OCI-LY1 (cell line): Measurements from ENCODE around the gene KCNB1.

Source experiments
- H2AFZ ChIP-seq: fragments of 200-600 bp; sonication (generic), shearing (Covaris generic); 2 replicates; pipeline ENCODE4 v1.6.0; 2014; ENCODE audit warnings: antibody characterized with exemption, mild to moderate bottlenecking, low read length
- H3F3A ChIP-seq: fragments of 200-600 bp; sonication (generic), shearing (Covaris generic); 2 replicates; pipeline ENCODE4 v1.6.0; 2014; ENCODE audit warnings: mild to moderate bottlenecking, antibody characterized with exemption, low read length, moderate library complexity; ENCODE audit not compliant: insufficient read depth
- H3K27ac ChIP-seq: fragments of 200-600 bp; sonication (generic); 2 replicates; pipeline ENCODE4 v1.5.1; 2014; ENCODE audit warnings: low read length, mixed run types, mild to moderate bottlenecking, low read depth; ENCODE audit not compliant: poor library complexity, severe bottlenecking
- H3K27me3 ChIP-seq: fragments of 200-600 bp; sonication (generic); 2 replicates; pipeline ENCODE4 v1.6.0; 2014; ENCODE audit warnings: antibody characterized with exemption, mild to moderate bottlenecking, low read length, moderate library complexity; ENCODE audit not compliant: insufficient read depth
- H3K36me3 ChIP-seq: fragments of 200-600 bp; sonication (generic); 2 replicates; pipeline ENCODE4 v1.6.1; 2014; ENCODE audit warnings: mild to moderate bottlenecking, antibody characterized with exemption, low read length, moderate library complexity, mixed read lengths; ENCODE audit not compliant: insufficient read depth
- H3K4me1 ChIP-seq: fragments of 200-600 bp; sonication (generic); 2 replicates; pipeline ENCODE4 v1.5.1; 2014; ENCODE audit warnings: mild to moderate bottlenecking, low read length, moderate library complexity; ENCODE audit not compliant: insufficient read depth, severe bottlenecking
- H3K4me2 ChIP-seq: fragments of 200-600 bp; sonication (generic), shearing (Covaris generic); 2 replicates; pipeline ENCODE4 v1.6.1; 2014; ENCODE audit warnings: low read length
- H3K4me3 ChIP-seq: fragments of 200-600 bp; sonication (generic); 2 replicates; pipeline ENCODE4 v1.5.1; 2014; ENCODE audit warnings: low read length, low read depth, mild to moderate bottlenecking, mixed read lengths; ENCODE audit not compliant: poor library complexity, severe bottlenecking
- H3K79me2 ChIP-seq: fragments of 200-600 bp; shearing (Covaris generic); 2 replicates; pipeline ENCODE4 v1.6.1; 2016; ENCODE audit warnings: mixed run types, low read length, mixed read lengths; ENCODE audit not compliant: insufficient read depth
- H3K9ac ChIP-seq: fragments of 200-600 bp; sonication (generic), shearing (Covaris generic); 2 replicates; pipeline ENCODE4 v1.6.1; 2014; ENCODE audit warnings: mild to moderate bottlenecking, low read length, mixed read lengths
- H3K9me2 ChIP-seq: fragments of 200-600 bp; sonication (generic), shearing (Covaris generic); 2 replicates; pipeline ENCODE4 v1.6.1; 2014; ENCODE audit warnings: low read depth, mild to moderate bottlenecking, low read length, mixed read lengths
- H3K9me3 ChIP-seq: fragments of 200-600 bp; shearing (Covaris generic); 2 replicates; pipeline ENCODE4 v1.6.1; 2014; ENCODE audit warnings: low read length, mixed read lengths
- H4K20me1 ChIP-seq: fragments of 200-600 bp; sonication (generic), shearing (Covaris generic); 2 replicates; pipeline ENCODE4 v1.6.0; 2016; ENCODE audit warnings: mild to moderate bottlenecking, low read length; ENCODE audit not compliant: insufficient read depth
- CTCF ChIP-seq: fragments of 200-600 bp; sonication (generic), shearing (Covaris generic); IDR thresholded peaks from 2 replicates; pipeline ENCODE4 v1.5.1; 2017; ENCODE audit warnings: mild to moderate bottlenecking, antibody characterized with exemption, low read length, moderate library complexity, mixed read lengths
- EZH2 ChIP-seq: fragments of 200-600 bp; sonication (generic), shearing (Covaris generic); IDR thresholded peaks from 2 replicates; pipeline ENCODE4 v1.8.0; 2017; ENCODE audit warnings: borderline replicate concordance, mixed run types, mild to moderate bottlenecking, antibody characterized with exemption, low read length, moderate library complexity, mixed read lengths

The KCNB1 gene

GRCh38 chr20:49367113-49367512, 115.4 kb downstream of the KCNB1 start:
- no peaks in the 10 kb centered on the region for H3K4me1 ChIP-seq
- H3K9ac ChIP-seq = no peak overlapping the region
- H3F3A ChIP-seq = no peaks in the 10 kb centered on the region
- no peak overlapping the region for H3K27ac ChIP-seq
- H3K9me2 ChIP-seq = no peaks in the 10 kb centered on the region
- H3K4me3 ChIP-seq = no peak overlapping the region
- no peak overlapping the region for H3K4me2 ChIP-seq
- H3K27me3 ChIP-seq = no peaks in the 10 kb centered on the region; the same call in 1 of the 2 replicates
- TF ChIP-seq EZH2 = no peak
- TF ChIP-seq CTCF = no peak
- H3K9me3 ChIP-seq = no peaks in the 10 kb centered on the region
- no peak overlapping the region for H2AFZ ChIP-seq
- H3K36me3 ChIP-seq = no peaks in the 10 kb centered on the region
- no peaks in the 10 kb centered on the region for H4K20me1 ChIP-seq
- H3K79me2 ChIP-seq = no peaks in the 10 kb centered on the region

- Histone ChIP-seq H3K27me3 (no peaks in the 10 kb centered on the region; the same call in 1 of the 2 replicates), H3K4me1 (no peaks in the 10 kb centered on the region), H3K4me3 (no peak overlapping the region), H3K9me3 (no peaks in the 10 kb centered on the region), H3K9ac (no peak overlapping the region), H3K4me2 (no peak overlapping the region), H3K27ac (no peak overlapping the region), H3F3A (no peaks in the 10 kb centered on the region), H4K20me1 (no peaks in the 10 kb centered on the region), H2AFZ (no peak overlapping the region), H3K9me2 (no peaks in the 10 kb centered on the region), H3K36me3 (no peaks in the 10 kb centered on the region), H3K79me2 (no peaks in the 10 kb centered on the region)
- TF ChIP-seq EZH2 (no peak), CTCF (no peak)
Observed at GRCh38 chr20:49366687-49367086, 115.8 kb downstream of the KCNB1 start.

GRCh38 chr20:49361862-49362660, 120.4 kb downstream of the KCNB1 start:
- Histone ChIP-seq H3K9ac (no peak overlapping the region), H3K4me1 (no peaks in the 10 kb centered on the region), H3K9me3 (no peaks in the 10 kb centered on the region), H3K27me3 (no peaks in the 10 kb centered on the region; the same call in 1 of the 2 replicates), H3K36me3 (no peaks in the 10 kb centered on the region), H3K4me3 (no peak overlapping the region), H3K27ac (no peak overlapping the region), H4K20me1 (no peaks in the 10 kb centered on the region), H3F3A (no peaks in the 10 kb centered on the region), H2AFZ (no peak overlapping the region), H3K4me2 (no peak overlapping the region), H3K79me2 (no peaks in the 10 kb centered on the region), H3K9me2 (no peaks in the 10 kb centered on the region)
- TF ChIP-seq CTCF (no peak), EZH2 (no peak)
